Measurements from ENCODE around the gene LRRC7. TPM values are rescaled to one million over a fixed set of nuclear protein-coding genes. Genes with fewer than 3 reads are reported as not detected.

LRRC7 gene
- 10 to 100 TPM; 11.1 to 21.3 (median 14.1) TPM for total RNA-seq

GRCh38 chr1:69567652-69568420, at the start of gene LRRC7:
LRRC7 (plus strand) TSS chr1:69567922; CDS start chr1:69568640, 718 bp downstream.
- 0 to 1% methylated on average over 39 to 42 of the region's 62 CpGs for WGBS, 2 donors
- peaks cover 0 to 22% of the 10 kb centered on the region in 2 donors for H3K27me3 ChIP-seq
- H3K27ac ChIP-seq = peak within 1 kb of the TSS in 3 of 4 donors; percentile 49 to 84 (median 69)
- no peaks in the 10 kb centered on the region for H3K9me3 ChIP-seq
- DNase-seq (ENCODE audit: low spot score in 2 of 2) = no peak
- peak within 1 kb of the TSS; percentile 42 to 64 (median 48) for H3K4me3 ChIP-seq
- no peaks in the 10 kb centered on the region for H3K36me3 ChIP-seq
- TF ChIP-seq CTCF (IDR thresholded peaks at IDR 0.05) = no peak
- no peak for TF ChIP-seq EP300 (IDR thresholded peaks at IDR 0.05)
- no peak for TF ChIP-seq POLR2A (IDR thresholded peaks at IDR 0.05)
- H3K4me1 ChIP-seq = peaks cover 0 to 31% (median 7%) of the 10 kb centered on the region in 4 donors

GRCh38 chr1:69519006-69519405, 48.7 kb upstream of the LRRC7 start:
- TF ChIP-seq EP300 (IDR thresholded peaks at IDR 0.05) (no peak), POLR2A (IDR thresholded peaks at IDR 0.05) (no peak), CTCF (IDR thresholded peaks at IDR 0.05) (no peak)
- H3K4me1 ChIP-seq = no peaks in the 10 kb centered on the region
- H3K27ac ChIP-seq = no peak overlapping the region
- no peak for DNase-seq (ENCODE audit: low spot score in 2 of 2)
- H3K4me3 ChIP-seq = no peak overlapping the region
- WGBS, 2 donors = 74 to 76% methylated on average over 3 of the region's 3 CpGs
- no peaks in the 10 kb centered on the region for H3K27me3 ChIP-seq
- no peaks in the 10 kb centered on the region for H3K9me3 ChIP-seq
- H3K36me3 ChIP-seq = no peaks in the 10 kb centered on the region

DNA sequence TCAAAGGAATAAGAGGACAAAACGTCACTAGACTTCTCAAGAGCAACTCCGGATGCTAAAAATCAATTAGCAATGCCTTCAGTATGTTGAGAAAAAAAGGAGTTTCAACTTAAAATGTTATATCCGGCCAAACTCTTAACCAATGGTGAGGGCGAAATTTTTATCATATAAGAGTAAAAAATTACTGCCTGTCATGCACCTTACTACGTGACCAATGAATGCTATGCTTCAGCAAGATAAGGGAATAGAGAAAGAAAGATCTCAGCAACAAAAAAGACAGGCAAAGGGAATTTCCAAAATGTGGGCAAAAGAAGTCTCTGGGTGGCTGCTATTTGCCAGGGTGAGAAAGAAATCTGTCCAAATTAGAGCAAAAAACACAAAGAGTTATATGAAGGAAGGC, 47.4 kb upstream of the LRRC7 start:
- Histone ChIP-seq H3K27ac (no peak overlapping the region), H3K36me3 (no peaks in the 10 kb centered on the region), H3K27me3 (no peaks in the 10 kb centered on the region), H3K9me3 (no peaks in the 10 kb centered on the region), H3K4me1 (no peaks in the 10 kb centered on the region), H3K4me3 (no peak overlapping the region)
- no peak for DNase-seq (ENCODE audit: low spot score in 2 of 2)
- 51 to 57% methylated on average over 5 of the region's 5 CpGs for WGBS, 2 donors
- TF ChIP-seq EP300 (IDR thresholded peaks at IDR 0.05) = no peak
- no peak for TF ChIP-seq CTCF (IDR thresholded peaks at IDR 0.05)
- no peak for TF ChIP-seq POLR2A (IDR thresholded peaks at IDR 0.05)

DNA sequence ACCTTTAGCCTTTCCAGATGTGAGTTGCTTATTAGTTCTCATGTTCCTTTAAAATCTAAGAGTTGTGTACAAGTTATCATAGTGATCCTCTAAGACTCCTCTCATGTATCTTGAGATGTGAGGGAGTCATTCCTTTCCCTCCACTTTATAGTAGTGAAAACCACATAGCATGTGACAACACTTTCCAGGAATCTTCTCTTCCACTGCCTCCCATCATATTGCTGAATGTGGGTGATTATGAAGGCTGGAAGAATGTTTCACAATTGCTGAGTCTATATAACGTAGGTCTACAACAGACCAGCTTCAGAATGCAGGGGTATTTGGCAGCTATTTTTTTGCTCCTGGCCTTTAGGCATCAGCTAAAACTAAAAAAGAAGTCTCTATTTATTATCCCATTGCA, 44.7 kb upstream of the LRRC7 start:
- Histone ChIP-seq H3K27me3 (no peaks in the 10 kb centered on the region), H3K27ac (no peak overlapping the region), H3K4me1 (no peaks in the 10 kb centered on the region), H3K4me3 (no peak overlapping the region), H3K36me3 (no peaks in the 10 kb centered on the region), H3K9me3 (no peaks in the 10 kb centered on the region)
- 49 to 68% methylated on average over 1 of the region's 1 CpG for WGBS, 2 donors
- TF ChIP-seq POLR2A (IDR thresholded peaks at IDR 0.05) (no peak), CTCF (IDR thresholded peaks at IDR 0.05) (no peak), EP300 (IDR thresholded peaks at IDR 0.05) (no peak)
- DNase-seq (ENCODE audit: low spot score in 2 of 2) = no peak

GRCh38 chr1:69523461-69523860, 44.3 kb upstream of the LRRC7 start:
- Histone ChIP-seq H3K36me3 (no peaks in the 10 kb centered on the region), H3K9me3 (no peaks in the 10 kb centered on the region), H3K27me3 (no peaks in the 10 kb centered on the region), H3K4me1 (no peaks in the 10 kb centered on the region), H3K4me3 (no peak overlapping the region), H3K27ac (no peak overlapping the region)
- 69 to 87% methylated on average over 7 of the region's 7 CpGs for WGBS, 2 donors
- TF ChIP-seq POLR2A (IDR thresholded peaks at IDR 0.05) (no peak), CTCF (IDR thresholded peaks at IDR 0.05) (no peak), EP300 (IDR thresholded peaks at IDR 0.05) (no peak)
- no peak for DNase-seq (ENCODE audit: low spot score in 2 of 2)
